ENCODE data around the gene TPGS2. TPM values are rescaled to one million over a fixed set of nuclear protein-coding genes. Genes with fewer than 3 reads are reported as not detected.

TPGS2 gene
- total and polyA plus RNA-seq, 2 experiments from 2014 or later = 194 to 209 TPM

DNA sequence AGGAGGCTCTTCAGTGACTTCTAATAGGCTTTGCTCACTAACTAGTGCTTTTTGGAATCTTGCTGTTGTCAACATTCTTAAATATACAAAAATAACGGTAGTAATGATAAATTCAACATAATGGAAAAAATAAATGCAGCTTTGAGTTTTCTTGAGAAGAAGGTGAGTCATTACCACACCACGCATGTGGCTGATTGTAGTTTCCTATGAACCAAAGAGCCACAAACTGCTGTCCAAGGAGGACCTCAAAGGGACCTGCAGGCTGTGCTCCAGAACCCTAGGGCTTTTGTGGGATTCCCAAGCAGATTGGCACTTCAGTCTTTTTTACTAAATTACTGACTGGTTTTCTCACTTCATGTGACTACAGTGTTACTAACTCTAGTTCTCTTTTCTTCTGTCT, 66.7 kb downstream of the TPGS2 start:
- H3K79me2 ChIP-seq (ENCODE audit: insufficient read depth) = no peaks in the 10 kb centered on the region
- no peaks in the 10 kb centered on the region for H3K9me3 ChIP-seq (ENCODE audit: low read depth)
- in situ Hi-C loops (cut with MboI) = no loop called here
- peaks cover 6% of the 10 kb centered on the region; the same call in 1 of the 2 replicates for H3F3A ChIP-seq (ENCODE audit: insufficient read depth)
- no peaks in the 10 kb centered on the region for H3K9me2 ChIP-seq (ENCODE audit: insufficient read depth)
- no peaks in the 10 kb centered on the region for H3K27me3 ChIP-seq (replicated peaks; ENCODE audit: insufficient read depth)
- DNase-seq = peak; percentile 10
- TF ChIP-seq EZH2 (IDR thresholded peaks at IDR 0.05; ENCODE audit: insufficient read depth, poor library complexity, severe bottlenecking) (no peak), EZH2phosphoT487 (IDR thresholded peaks at IDR 0.05; ENCODE audit: insufficient read depth, low read depth) (no peak)
- H3K4me1 ChIP-seq (ENCODE audit: insufficient read depth) = peaks cover 13% of the 10 kb centered on the region
- 96 to 97% methylated on average over 2 of the region's 2 CpGs for WGBS, 2 experiments (ENCODE audit: low coverage in 1 of 2, low lambda C conversion rate in 2 of 2, missing lambda C conversion rate in 2 of 2)
- no peak overlapping the region for H3K4me3 ChIP-seq
- H4K20me1 ChIP-seq (ENCODE audit: insufficient read depth) = no peaks in the 10 kb centered on the region
- H3K9ac ChIP-seq = no peak overlapping the region
- no peak overlapping the region for H3K27ac ChIP-seq
- no peak overlapping the region for H2AFZ ChIP-seq
- H3K4me2 ChIP-seq (ENCODE audit: unreplicated experiment) = no peak overlapping the region
- H3K36me3 ChIP-seq (ENCODE audit: low read depth) = no peaks in the 10 kb centered on the region

DNA sequence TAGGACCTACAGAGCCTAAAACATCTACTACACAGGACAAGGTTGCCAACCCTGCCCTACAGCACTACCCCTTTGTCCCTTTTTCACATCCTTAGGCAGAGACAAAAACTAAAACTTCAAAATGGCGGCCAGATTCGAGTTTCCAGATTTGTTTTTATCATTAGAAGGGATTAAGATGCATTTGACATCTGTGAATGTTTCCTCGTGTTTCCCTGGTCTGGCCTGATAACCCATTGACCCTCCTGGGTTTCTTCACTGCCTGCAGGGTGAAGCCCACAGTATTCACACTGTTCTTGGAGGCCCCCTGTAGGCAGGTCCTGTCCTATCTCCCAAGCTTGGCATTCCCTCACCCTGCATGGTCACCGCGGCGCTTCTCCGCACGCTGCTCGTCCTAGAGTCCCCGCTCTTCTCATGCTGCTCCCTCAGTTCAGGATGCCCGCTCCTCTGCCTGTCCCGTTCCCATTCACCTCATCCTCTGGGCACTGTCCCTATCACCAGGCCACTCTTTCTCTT, 67.6 kb downstream of the TPGS2 start:
- 97% methylated on average over 12 of the region's 12 CpGs for WGBS, 2 experiments (ENCODE audit: low coverage in 1 of 2, low lambda C conversion rate in 2 of 2, missing lambda C conversion rate in 2 of 2)
- Histone ChIP-seq H3K4me3 (no peak overlapping the region), H3K4me2 (ENCODE audit: unreplicated experiment) (no peak overlapping the region)

DNA sequence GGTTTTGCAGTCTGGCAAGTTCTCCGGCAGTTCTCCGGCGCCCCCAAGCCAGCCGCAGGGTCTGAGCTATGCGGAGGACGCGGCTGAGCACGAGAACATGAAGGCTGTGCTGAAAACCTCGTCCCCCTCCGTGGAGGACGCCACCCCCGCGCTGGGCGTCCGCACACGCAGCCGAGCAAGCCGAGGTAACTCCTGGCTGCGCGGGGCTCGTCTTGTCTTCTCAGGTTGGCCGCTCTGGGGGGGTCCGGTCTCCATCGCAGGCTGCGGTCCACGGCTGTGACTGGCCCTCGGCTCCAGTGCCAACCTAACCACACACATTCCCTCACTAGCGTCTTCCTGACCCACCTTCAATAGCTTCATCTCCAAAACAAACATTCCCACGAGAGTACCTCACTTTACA, 68.2 kb downstream of the TPGS2 start:
- Histone ChIP-seq H3K27ac (no peak overlapping the region), H3K4me1 (ENCODE audit: insufficient read depth) (peaks cover 28% of the 10 kb centered on the region), H3K9me3 (ENCODE audit: low read depth) (no peaks in the 10 kb centered on the region), H4K20me1 (ENCODE audit: insufficient read depth) (no peaks in the 10 kb centered on the region), H3K79me2 (ENCODE audit: insufficient read depth) (no peaks in the 10 kb centered on the region), H3K27me3 (replicated peaks; ENCODE audit: insufficient read depth) (no peaks in the 10 kb centered on the region), H3K4me3 (no peak overlapping the region), H3K4me2 (ENCODE audit: unreplicated experiment) (no peak overlapping the region), H3K36me3 (ENCODE audit: low read depth) (no peaks in the 10 kb centered on the region), H3K9me2 (ENCODE audit: insufficient read depth) (no peaks in the 10 kb centered on the region), H3F3A (ENCODE audit: insufficient read depth) (peaks cover 6% of the 10 kb centered on the region; the same call in 1 of the 2 replicates), H2AFZ (no peak overlapping the region), H3K9ac (no peak overlapping the region)
- DNase-seq = no peak
- WGBS, 2 experiments (ENCODE audit: low coverage in 1 of 2, low lambda C conversion rate in 2 of 2, missing lambda C conversion rate in 2 of 2) = 97 to 98% methylated on average over 29 of the region's 29 CpGs
- in situ Hi-C loops (cut with MboI) = no loop called here
- TF ChIP-seq EZH2 (IDR thresholded peaks at IDR 0.05; ENCODE audit: insufficient read depth, poor library complexity, severe bottlenecking) = no peak
- no peak for TF ChIP-seq EZH2phosphoT487 (IDR thresholded peaks at IDR 0.05; ENCODE audit: insufficient read depth, low read depth)

More for the DNA sequence above, 67.6 kb downstream of the TPGS2 start:
- no peak for TF ChIP-seq EZH2 (IDR thresholded peaks at IDR 0.05; ENCODE audit: insufficient read depth, poor library complexity, severe bottlenecking)
- TF ChIP-seq EZH2phosphoT487 (IDR thresholded peaks at IDR 0.05; ENCODE audit: insufficient read depth, low read depth) = no peak
- Histone ChIP-seq H3K27me3 (replicated peaks; ENCODE audit: insufficient read depth) (no peaks in the 10 kb centered on the region), H3K9ac (no peak overlapping the region), H3K27ac (no peak overlapping the region), H3F3A (ENCODE audit: insufficient read depth) (peaks cover 6% of the 10 kb centered on the region; the same call in 1 of the 2 replicates), H3K9me2 (ENCODE audit: insufficient read depth) (no peaks in the 10 kb centered on the region), H4K20me1 (ENCODE audit: insufficient read depth) (no peaks in the 10 kb centered on the region), H3K79me2 (ENCODE audit: insufficient read depth) (no peaks in the 10 kb centered on the region), H3K36me3 (ENCODE audit: low read depth) (no peaks in the 10 kb centered on the region), H3K4me1 (ENCODE audit: insufficient read depth) (peaks cover 22% of the 10 kb centered on the region), H3K9me3 (ENCODE audit: low read depth) (no peaks in the 10 kb centered on the region), H2AFZ (no peak overlapping the region)
- in situ Hi-C loops (cut with MboI) = no loop called here
- DNase-seq = no peak

DNA sequence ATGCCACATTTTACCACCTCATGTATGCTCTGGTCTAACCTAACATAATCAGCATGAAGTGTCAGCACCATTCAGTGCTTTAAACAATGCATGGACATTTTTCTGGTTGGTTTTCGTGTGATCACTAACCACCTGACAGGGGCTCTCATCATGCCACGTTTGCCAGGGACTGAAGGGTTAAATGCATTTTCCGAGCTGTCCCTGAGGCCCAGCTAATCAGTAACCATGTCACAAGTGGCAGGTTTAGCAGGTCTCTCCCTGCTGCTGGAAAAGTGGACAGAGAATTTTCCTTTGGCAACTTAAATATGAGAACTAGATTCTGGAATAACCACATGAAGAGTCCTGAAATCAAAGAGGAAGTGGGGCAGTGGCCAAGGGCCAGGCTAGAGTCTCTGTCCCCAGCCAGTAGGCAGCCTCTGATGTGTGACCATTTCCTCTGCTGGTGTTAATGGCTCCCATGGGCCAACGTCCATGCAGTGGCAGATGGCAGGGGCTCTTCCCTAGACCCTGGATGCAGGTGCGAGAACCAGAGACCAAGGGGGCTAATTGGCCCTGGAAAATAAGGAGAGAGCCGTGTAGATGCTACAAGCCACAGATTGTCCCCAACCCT, 69.5 kb downstream of the TPGS2 start:
- no peaks in the 10 kb centered on the region for H4K20me1 ChIP-seq (ENCODE audit: insufficient read depth)
- no peak overlapping the region for H3K27ac ChIP-seq
- no peaks in the 10 kb centered on the region for H3K79me2 ChIP-seq (ENCODE audit: insufficient read depth)
- H3K9me3 ChIP-seq (ENCODE audit: low read depth) = no peaks in the 10 kb centered on the region
- H3K27me3 ChIP-seq (replicated peaks; ENCODE audit: insufficient read depth) = no peaks in the 10 kb centered on the region
- no peak for DNase-seq
- no peak overlapping the region for H3K4me2 ChIP-seq (ENCODE audit: unreplicated experiment)
- H2AFZ ChIP-seq = no peak overlapping the region
- no peaks in the 10 kb centered on the region for H3K36me3 ChIP-seq (ENCODE audit: low read depth)
- H3F3A ChIP-seq (ENCODE audit: insufficient read depth) = peaks cover 6% of the 10 kb centered on the region; the same call in 1 of the 2 replicates
- no peak overlapping the region for H3K9ac ChIP-seq
- TF ChIP-seq EZH2 (IDR thresholded peaks at IDR 0.05; ENCODE audit: insufficient read depth, poor library complexity, severe bottlenecking) (no peak), EZH2phosphoT487 (IDR thresholded peaks at IDR 0.05; ENCODE audit: insufficient read depth, low read depth) (no peak)
- WGBS, 2 experiments (ENCODE audit: low coverage in 1 of 2, low lambda C conversion rate in 2 of 2, missing lambda C conversion rate in 2 of 2) = 71 to 78% methylated on average over 6 of the region's 6 CpGs
- H3K9me2 ChIP-seq (ENCODE audit: insufficient read depth) = no peaks in the 10 kb centered on the region
- in situ Hi-C loops (cut with MboI) = no loop called here
- peaks cover 29% of the 10 kb centered on the region for H3K4me1 ChIP-seq (ENCODE audit: insufficient read depth)
- no peak overlapping the region for H3K4me3 ChIP-seq
